22Rv1 (cell line): Measurements from ENCODE around the gene SYT8.

Experiments used
- H3K27ac ChIP-seq: fragments of 450-650 bp; 2 replicates; pipeline ENCODE4 v1.5.1; 2017
- CTCF ChIP-seq: fragments of 450-650 bp; IDR thresholded peaks from 2 replicates; pipeline ENCODE4 v1.5.1; 2017; ENCODE audit warnings: mild to moderate bottlenecking
- ZFX ChIP-seq: fragments of 450-650 bp; IDR thresholded peaks from 2 replicates; pipeline ENCODE4 v1.6.1; 2017; ENCODE audit warnings: antibody characterized with exemption, borderline replicate concordance

Gene SYT8

GRCh38 chr11:1830322-1831223 is 4.2 kb upstream of the SYT8 start:
- no peak for TF ChIP-seq CTCF
- TF ChIP-seq ZFX: no peak
- H3K27ac ChIP-seq: no peak overlapping the region

- no peak for TF ChIP-seq CTCF
- no peak for TF ChIP-seq ZFX
- H3K27ac ChIP-seq: no peak overlapping the region
Measured at GRCh38 chr11:1831338-1832210, 3.2 kb upstream of the SYT8 start.

- no peak overlapping the region for H3K27ac ChIP-seq
Measured at GRCh38 chr11:1832211-1832919, 2.4 kb upstream of the SYT8 start.

GRCh38 chr11:1832920-1833295 is 1.9 kb upstream of the SYT8 start:
- H3K27ac ChIP-seq: no peak overlapping the region
- TF ChIP-seq ZFX (no peak), CTCF (no peak)

More at GRCh38 chr11:1832211-1832919, 2.4 kb upstream of the SYT8 start:
- TF ChIP-seq ZFX (no peak), CTCF (peak; percentile 97)

GRCh38 chr11:1834062-1834610 is 654 bp upstream of the SYT8 start:
- TF ChIP-seq ZFX (no peak), CTCF (no peak)
- H3K27ac ChIP-seq: no peak overlapping the region

GRCh38 chr11:1835671-1836010 is 851 bp downstream of the SYT8 start:
- TF ChIP-seq ZFX: no peak
- TF ChIP-seq CTCF: no peak
- no peak overlapping the region for H3K27ac ChIP-seq
